OCI-LY7 (cell line): ENCODE data around the gene DVL1.

Experiments
- EZH2phosphoT487 ChIP-seq: fragments of 200-600 bp; sonication (generic); IDR thresholded peaks from 2 replicates; pipeline ENCODE4 v1.6.1; 2018; ENCODE audit warnings: low read depth, borderline replicate concordance, mild to moderate bottlenecking, mixed run types, antibody characterized with exemption, low read length, moderate library complexity, mixed read lengths
- TF ChIP-seq, protein P1 (sequence below): fragments of 200-600 bp; sonication (generic); conservative IDR thresholded peaks from 2 replicates; pipeline ENCODE4 v1.5.1; 2014; ENCODE audit warnings: mild to moderate bottlenecking, antibody characterized with exemption, low read length, moderate library complexity, mixed read lengths

DNA sequence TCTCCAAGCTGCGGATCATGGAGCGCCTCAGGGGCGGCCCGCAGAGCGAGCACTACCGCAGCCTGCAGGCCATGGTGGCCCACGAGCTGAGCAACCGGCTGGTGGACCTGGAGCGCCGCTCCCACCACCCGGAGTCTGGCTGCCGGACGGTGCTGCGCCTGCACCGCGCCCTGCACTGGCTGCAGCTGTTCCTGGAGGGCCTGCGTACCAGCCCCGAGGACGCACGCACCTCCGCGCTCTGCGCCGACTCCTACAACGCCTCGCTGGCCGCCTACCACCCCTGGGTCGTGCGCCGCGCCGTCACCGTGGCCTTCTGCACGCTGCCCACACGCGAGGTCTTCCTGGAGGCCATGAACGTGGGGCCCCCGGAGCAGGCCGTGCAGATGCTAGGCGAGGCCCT, 21.9 kb downstream of the DVL1 start:
- TF ChIP-seq, protein P1, sequence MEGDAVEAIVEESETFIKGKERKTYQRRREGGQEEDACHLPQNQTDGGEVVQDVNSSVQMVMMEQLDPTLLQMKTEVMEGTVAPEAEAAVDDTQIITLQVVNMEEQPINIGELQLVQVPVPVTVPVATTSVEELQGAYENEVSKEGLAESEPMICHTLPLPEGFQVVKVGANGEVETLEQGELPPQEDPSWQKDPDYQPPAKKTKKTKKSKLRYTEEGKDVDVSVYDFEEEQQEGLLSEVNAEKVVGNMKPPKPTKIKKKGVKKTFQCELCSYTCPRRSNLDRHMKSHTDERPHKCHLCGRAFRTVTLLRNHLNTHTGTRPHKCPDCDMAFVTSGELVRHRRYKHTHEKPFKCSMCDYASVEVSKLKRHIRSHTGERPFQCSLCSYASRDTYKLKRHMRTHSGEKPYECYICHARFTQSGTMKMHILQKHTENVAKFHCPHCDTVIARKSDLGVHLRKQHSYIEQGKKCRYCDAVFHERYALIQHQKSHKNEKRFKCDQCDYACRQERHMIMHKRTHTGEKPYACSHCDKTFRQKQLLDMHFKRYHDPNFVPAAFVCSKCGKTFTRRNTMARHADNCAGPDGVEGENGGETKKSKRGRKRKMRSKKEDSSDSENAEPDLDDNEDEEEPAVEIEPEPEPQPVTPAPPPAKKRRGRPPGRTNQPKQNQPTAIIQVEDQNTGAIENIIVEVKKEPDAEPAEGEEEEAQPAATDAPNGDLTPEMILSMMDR: no peak
- TF ChIP-seq EZH2phosphoT487: no peak
